ENCODE results near the gene DNAI2. TPM values are rescaled to one million over a fixed set of nuclear protein-coding genes. Genes with fewer than 3 reads are reported as not detected.

The DNAI2 gene, protein sequence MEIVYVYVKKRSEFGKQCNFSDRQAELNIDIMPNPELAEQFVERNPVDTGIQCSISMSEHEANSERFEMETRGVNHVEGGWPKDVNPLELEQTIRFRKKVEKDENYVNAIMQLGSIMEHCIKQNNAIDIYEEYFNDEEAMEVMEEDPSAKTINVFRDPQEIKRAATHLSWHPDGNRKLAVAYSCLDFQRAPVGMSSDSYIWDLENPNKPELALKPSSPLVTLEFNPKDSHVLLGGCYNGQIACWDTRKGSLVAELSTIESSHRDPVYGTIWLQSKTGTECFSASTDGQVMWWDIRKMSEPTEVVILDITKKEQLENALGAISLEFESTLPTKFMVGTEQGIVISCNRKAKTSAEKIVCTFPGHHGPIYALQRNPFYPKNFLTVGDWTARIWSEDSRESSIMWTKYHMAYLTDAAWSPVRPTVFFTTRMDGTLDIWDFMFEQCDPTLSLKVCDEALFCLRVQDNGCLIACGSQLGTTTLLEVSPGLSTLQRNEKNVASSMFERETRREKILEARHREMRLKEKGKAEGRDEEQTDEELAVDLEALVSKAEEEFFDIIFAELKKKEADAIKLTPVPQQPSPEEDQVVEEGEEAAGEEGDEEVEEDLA
- total RNA-seq, result not detected in 2 replicates

GRCh38 chr17:74274060-74274708 lies at the start of gene DNAI2:
TSS of gene DNAI2 (plus strand) at chr17:74274234. CDS start at chr17:74281818, 7,584 bp downstream.
- DNase-seq (ENCODE audit: extremely low read depth, low read depth, low spot score), result no peak

DNA sequence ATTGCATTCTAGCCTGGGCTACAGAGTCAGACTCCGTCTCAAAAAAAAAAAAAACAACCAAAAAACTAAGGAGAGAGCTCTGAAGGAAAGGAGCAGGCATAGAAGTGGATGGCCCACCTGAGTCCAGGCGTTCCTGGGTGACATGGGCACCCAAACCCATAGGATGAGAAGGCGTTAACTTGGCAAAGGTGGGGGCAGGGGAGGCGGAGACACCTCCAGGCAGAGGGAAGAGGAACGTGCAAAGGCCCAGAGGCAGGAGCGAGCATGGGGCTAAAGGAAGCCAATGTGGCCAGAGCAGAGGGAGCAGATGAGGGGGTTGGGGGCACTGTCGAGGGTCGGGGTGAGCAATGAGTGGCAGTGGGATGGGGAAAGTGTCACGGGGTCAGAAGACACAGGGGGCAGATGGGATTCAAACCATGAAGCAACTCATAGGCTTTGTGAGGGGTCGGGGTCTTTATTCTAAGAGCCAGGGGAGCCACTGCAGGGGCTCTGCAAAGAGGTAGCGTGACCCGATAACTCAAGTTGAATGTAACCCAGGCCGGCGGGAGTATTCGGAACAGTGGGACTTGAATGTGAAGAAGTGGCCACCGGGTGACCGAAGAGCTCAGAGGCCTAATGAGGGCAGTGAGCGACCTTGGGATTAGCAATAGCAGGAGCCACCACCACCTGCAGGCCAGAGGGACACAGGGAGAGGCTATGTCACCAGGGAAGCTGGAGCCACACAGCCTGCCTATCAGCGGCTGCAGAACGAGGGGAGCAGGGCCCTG lies 48.9 kb upstream of the DNAI2 start:
- no peak for DNase-seq (ENCODE audit: extremely low read depth, low read depth, low spot score)

DNA sequence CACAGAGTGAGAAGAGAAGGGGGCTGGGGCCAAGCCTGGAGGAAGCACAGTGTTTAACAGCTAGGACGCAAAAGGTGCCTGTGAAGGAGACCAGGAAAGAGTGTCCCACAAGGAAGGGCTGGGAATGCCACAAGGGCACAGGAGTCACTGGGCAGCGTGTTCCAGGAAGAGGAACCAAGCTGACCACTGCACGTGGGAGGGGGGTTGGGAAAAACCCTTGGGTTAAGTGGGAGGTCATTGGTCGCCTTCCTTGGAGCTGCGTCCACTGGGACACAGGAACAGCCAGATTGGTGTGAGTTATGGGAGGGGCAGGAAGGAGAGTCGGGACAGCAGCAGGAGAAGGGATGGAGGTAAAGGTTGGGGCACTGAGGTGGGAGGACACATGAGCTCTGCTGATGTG lies 47.8 kb upstream of the DNAI2 start:
- DNase-seq (ENCODE audit: extremely low read depth, low read depth, low spot score), result no peak

DNA sequence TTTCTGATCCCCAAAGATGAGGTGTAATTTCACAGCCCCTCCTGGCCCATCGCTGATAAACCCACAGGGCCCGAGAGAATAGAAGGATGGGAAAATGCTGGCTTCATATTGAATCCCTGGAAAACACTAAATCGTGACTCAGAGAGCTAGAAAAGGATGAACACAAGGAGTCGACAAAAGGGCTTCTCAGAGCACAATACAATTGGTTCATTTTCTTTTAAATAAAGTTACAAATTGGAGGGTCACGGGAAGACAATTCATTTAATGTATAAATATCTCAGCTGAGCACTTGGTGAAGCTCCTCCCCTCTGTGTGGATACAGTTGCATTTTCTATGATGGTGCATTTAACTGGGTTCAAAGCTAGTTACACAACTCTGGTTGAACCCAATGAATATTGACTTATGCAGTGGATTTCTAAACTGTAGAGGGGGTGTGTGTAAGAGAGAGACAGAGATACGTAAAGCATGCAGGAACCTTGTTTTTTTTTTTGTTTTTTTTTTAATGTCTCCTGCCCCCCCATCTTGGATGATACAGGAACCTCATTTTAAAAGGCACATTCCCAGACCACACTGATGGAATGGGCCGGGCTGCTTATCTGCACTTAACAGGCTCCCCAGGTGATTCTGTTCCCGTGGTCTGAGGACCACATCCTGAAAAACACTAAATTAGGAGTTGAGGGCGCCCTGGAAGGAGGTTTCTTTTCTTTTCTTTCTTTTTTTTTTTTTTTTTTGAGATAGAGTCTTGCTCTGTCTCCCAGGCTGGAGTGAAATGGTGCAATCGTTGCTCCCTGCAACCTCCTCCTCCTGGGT lies 46.6 kb upstream of the DNAI2 start:
- no peak for DNase-seq (ENCODE audit: extremely low read depth, low read depth, low spot score)

- no peak for DNase-seq (ENCODE audit: extremely low read depth, low read depth, low spot score)
Measured at GRCh38 chr17:74228306-74228978, 45.6 kb upstream of the DNAI2 start.

- DNase-seq (ENCODE audit: extremely low read depth, low read depth, low spot score), result no peak
Measured at GRCh38 chr17:74230896-74231295, 43.1 kb upstream of the DNAI2 start.

DNA sequence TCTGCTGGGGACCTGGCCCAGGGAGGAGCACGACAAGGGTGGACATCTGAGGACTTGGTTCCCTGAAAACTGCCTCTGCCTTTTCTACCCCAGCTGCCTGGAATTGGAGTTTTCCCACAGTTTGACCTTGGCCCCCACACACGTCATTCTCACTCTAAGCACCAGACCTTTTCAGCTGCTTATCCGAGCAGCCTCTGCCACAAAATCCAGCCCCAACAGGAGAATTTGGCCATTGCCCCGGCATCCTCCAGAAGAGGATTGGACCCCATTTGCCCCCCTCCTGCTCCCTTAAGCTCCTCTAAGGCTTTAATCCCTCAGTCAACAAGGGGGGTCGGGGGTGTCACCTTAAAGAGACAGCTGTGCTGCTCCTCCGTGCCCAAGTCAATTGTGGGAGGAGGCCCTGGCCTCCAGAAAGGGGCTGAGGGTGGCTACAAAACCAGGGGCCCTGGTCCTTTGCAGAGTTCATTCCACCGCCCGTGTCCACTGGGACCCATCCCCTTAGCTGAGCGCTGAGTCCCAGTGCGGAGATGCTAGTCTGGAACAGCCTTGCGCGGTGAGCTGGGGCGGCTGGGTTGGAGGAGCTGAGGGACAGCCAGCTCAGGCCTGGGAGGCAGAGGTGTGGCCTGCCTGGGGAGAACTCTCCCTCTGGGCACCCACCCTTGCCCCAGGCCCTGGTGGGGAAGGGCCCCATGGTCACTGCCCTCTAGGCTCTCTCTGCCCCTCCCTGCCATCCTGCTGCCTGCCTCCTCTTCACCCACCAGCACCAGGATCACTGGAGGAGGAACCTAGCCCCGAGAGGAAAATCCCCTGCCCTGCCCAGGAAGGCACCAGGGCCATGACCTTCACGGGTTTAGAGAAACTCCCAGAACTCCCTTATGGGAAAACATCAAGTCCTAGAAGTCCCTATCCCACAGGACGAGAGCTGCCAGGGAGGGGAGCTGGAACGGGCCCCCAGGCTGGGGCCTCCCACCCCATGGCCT lies 41.8 kb upstream of the DNAI2 start:
- no peak for DNase-seq (ENCODE audit: extremely low read depth, low read depth, low spot score)

DNA sequence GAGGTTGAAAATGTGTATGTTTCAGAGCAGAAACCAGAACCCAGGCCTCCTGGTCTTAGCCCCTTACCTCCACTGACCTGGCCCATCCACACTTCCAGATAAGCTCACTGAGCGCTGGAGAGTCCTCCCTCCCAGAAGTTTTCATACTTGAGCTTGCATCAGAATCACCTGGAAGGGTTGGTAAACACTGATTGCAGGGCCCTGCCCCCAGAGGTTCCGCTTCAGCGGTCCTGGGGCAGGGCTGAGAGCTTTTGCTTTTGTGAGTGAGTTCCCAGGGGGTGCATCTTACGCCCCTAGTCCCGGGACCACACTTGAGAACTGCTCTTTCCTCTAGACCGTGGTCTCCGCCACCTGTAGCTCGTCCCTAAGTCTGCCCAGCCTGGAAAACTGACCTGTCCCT lies 40.1 kb upstream of the DNAI2 start:
- no peak for DNase-seq (ENCODE audit: extremely low read depth, low read depth, low spot score)

GRCh38 chr17:74234486-74234885 lies 39.5 kb upstream of the DNAI2 start:
- DNase-seq (ENCODE audit: extremely low read depth, low read depth, low spot score), result no peak

DNA sequence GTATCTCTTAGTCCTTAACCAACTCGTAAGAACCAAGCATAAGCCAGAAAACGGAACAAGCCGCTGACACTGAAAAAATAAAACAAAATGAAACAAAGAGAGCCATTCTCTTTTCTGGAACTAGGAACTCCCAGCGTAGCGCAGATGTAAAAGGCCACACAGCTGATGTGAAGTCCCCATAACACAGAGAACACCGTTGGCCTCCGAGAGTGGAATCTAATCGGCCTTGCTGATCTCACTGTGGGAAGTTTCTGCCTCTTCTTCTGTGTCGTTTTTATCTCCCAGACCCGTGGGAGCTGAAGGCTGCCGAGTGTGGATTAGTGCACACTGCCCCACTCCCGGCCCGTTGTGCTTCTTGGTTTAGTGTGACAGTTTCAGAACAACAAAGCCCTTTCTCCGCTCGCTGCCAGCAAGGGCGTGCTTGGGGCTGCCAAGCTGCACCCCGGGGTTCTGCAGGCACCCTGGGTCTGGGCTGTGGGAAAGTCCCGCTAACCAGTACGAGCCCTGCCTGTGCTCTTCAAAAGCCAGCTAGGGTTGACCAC lies 38.9 kb upstream of the DNAI2 start:
- DNase-seq (ENCODE audit: extremely low read depth, low read depth, low spot score), result no peak

GRCh38 chr17:74235911-74236371 lies 38.1 kb upstream of the DNAI2 start:
- no peak for DNase-seq (ENCODE audit: extremely low read depth, low read depth, low spot score)

GRCh38 chr17:74237321-74237720 lies 36.7 kb upstream of the DNAI2 start:
- DNase-seq (ENCODE audit: extremely low read depth, low read depth, low spot score), result no peak

- DNase-seq (ENCODE audit: extremely low read depth, low read depth, low spot score), result no peak
Measured at GRCh38 chr17:74239172-74239571, 34.9 kb upstream of the DNAI2 start.

- no peak for DNase-seq (ENCODE audit: extremely low read depth, low read depth, low spot score)
Measured at GRCh38 chr17:74240618-74241205, 33.3 kb upstream of the DNAI2 start.

DNA sequence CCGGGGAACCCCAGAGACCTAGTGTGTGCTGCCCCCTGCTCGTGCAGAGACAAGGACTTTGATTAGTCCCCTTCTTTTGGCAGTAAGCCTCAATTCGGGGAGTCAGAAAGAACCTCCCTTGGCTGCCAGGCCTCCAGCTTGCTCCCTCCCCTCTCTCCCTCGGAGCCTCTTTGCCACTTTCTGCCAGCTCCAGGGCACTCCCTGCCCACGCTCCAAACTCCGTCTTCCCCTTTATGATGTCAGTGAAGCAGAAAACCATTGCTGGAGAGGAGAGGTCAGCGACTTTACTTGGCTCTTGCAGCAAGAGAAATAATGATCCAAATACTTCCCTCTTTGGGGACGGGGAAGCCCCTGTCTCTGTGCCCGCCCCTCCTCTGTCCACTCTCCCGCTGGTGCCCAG lies 32.6 kb upstream of the DNAI2 start:
- DNase-seq (ENCODE audit: extremely low read depth, low read depth, low spot score), result no peak

GRCh38 chr17:74241847-74242246 lies 32.2 kb upstream of the DNAI2 start:
- no peak for DNase-seq (ENCODE audit: extremely low read depth, low read depth, low spot score)

DNA sequence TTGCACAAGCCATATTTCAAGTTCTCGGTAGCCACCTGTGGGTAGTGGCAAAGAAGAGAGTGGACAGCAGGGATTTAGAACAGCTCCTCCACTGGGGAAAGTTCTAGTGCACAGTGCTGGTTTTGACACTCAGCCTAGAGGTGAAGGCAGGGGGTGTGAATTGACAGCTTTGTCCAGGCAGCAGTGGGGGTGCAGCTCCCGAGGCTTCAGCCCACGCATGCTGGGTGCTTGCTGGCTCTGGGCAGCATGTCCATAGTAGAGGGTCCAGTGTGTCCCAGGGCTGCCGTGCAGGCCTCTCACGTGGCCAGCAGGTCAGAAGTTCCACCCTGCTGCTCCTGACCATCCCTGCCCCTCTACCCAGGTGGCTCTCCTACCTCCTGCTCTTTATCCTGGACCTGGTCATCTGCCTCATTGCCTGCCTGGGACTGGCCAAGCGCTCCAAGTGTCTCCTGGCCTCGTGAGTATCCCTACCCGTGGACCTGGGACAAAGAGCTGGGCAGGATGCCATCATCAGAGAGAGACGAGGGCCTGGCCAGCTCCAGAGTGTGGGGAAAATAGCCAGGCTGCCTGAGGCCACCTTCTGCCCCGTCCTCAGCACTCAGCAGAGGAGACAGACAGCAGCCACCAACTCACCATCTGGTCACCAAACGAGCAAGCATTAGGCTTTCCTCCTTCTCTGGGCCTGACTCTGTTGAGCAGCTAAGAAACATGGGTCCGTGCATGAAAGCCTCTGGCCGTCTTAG lies 30.9 kb upstream of the DNAI2 start:
- no peak for DNase-seq (ENCODE audit: extremely low read depth, low read depth, low spot score)
